ENCODE data around the gene RIPK1.

The RIPK1 gene

DNA sequence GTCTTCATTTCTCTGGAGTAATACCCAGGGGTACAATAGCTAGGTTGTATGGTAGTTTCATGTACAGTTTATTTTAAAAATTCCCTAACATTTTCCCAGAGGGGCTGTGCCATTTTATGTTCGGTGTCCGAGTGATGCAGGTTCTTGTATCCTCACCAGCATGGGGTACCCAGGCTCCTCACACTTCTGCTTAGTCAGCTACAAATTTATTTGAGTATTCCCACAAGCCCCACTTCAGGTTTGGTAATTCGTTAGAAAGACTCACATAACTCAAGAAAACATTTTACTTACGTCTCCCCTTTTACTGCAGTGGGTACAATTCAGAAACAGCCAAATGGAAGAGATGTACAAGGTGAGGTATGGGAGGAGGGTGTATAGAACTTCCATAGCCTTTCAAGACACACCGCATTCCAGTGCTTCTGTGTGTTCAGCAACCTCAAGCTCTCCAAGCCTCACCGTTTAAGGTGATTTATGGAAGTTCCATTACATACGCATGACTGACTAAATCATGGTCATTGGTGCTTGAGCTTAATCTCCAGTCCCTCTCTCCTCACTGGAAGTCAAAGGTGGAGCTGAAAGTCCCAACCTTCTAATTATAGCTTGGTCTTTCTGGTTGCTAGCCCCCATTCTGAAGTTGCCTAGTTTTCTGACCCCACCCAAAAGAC, 18.1 kb downstream of the RIPK1 start:
- DNase-seq, result no peak

DNA sequence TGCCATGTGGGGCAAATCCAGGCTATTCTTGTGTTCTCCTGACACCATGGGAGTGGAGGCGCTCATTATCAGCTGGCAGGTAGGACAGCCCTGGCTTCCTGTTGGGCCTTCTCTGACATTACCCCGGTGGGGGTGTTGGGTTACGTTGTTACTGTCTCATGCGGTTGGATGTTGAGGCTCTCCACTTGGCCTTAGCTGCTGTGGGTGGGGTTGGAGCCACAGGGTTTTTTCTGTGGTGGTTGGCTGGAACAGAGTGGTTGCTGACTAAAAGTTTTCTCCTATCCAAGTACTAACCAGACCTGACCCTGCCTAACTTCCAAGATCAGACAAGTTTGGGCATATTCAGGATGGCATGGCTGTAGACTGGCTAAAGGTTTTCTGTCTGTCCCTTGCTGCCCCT, 20.2 kb downstream of the RIPK1 start:
- no peak for DNase-seq

DNA sequence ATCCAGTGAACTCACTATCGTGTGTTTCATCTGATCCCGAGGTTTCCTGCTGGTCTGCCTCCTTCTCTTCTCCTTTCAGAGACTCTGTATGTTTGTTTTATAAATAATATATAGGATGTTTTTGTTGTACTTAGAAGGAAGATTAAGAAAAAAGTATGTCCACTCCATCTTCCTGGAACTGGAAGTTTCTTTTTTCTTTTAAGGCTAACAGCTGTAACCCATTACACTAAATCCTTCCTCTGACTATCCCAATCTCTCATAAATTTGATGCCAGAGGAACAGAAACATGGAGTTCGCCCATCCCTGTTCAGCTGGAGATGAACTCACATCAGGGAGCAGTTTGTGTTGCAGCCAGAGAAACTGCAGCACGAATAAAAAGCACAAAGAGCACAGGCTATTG, 20.7 kb downstream of the RIPK1 start:
- no peak for DNase-seq

DNA sequence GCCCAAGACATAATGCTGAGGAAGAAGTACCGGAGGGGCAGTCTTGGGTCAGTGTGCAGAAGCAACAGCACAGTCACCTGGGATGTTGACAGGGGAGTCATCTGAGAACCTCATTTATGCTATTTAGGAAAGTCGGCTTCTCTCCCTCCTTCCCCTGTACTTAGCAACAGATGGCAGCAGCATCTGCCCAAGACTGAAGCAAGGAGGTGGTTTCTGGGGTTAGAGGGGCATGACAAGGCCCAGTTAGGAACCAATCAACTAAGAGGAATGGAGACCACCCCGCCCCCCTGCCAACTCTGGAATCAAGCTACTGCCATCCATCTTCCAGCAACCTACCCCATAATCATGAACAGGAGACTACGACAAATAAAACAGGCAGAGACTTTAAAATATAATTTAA, 21.7 kb downstream of the RIPK1 start:
- no peak for DNase-seq

DNA sequence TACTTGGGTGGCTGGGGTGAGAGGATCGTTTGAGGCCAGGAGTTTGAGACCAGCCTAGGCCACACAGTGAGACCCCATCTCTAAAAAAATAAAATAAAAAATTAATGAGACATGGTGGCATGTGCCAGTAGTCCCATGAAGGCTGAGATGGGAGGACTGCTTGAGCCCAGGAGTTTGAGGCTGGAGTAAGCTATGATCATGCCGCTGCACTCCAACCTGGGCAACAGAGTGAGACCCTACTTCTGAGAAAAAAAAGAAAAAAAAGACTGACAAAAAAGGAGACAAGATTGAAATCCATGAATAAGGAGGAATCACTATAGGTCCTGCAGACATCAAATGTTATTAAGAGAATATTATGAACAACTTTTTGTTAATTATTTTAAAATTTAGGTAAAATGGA, 26.5 kb downstream of the RIPK1 start:
- DNase-seq, result no peak

DNA sequence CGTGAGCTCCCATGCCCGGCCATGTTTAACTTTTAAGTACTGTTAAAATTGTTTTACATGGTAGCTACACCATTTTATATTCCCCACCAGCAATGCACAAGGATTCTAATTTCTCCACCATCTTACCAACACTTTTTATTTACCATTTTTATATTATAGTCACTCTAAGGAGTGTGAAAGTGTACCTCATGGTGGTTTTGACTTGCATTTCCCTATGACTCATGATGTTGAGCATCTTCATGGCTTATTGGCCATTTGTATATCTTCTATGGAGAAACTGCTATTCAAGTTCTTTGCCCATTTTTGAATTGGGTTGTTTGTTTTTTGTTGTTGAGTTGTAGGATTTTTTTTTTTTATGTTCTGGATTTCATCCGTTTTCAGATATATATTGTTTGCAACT, 34.6 kb downstream of the RIPK1 start:
- no peak for DNase-seq

DNA sequence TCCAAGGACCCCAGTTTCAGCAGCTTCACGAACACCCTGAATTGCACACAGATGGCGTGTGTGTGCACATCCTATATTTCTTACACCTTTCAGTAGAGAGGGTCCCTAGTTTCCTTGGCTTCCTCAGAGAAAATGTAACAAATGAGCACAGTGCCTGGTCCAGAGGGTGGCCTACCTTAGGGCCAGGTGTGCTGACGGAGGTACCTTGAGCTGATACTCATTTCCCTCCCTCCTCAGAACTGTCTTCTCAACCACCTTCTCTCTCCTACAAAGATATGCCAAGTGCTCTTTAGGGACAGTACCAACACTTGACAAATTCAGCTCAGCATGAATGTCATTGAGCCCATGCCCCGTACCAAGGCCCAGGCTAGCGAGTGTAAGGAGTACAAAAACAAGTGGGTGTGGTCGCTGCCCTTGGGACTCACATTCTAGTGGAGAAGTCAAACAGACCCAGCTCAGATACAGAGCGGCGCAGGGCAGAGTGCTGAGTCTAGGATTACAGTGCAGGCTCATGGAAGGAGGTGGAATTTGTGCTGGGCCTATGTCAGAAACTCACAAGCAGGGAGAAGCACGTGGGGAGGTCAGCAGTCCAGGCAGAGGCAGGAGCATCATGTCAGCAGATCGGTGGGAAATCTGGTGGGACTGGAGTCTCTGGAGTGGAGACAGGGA, 40.6 kb downstream of the RIPK1 start:
- no peak for DNase-seq

DNA sequence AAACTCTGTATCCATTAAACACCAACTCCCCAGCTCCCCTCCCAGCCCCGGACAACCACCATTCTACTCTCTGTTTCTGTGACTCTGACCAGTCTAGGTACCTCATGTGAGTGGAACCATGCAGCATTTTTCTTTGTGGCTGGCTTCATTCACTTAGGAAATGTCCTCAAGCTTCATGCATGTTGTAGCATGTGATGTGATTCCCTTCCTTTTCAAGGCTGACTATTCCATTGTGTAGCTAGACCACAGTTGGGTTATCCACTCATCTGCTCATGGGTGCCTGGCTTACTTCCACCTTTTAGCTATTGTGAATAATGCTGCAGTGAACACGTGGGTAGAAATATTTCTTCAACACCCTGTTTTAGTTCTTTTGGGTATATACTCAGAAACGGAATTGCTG, 41.5 kb downstream of the RIPK1 start:
- DNase-seq, result no peak

DNA sequence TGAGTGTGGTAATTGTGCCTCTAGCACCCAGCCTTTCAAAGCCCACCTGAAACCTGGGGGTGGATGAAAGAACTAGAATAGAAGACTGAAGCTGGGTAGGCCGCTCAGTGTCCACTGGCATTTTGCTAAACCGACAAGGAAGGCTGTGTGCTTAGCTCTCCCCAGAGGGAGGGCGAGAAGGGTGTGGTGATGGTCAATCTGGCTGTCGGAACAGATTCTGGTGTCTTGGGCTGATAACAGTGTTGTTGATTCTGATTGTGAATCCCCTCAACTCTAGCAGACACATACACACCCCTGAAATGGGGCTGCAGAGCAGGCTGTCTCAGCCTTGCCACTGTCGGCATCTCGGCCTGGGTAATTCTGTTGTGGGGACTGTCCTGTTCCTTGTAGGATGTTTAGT, 46.1 kb downstream of the RIPK1 start:
- no peak for DNase-seq

DNA sequence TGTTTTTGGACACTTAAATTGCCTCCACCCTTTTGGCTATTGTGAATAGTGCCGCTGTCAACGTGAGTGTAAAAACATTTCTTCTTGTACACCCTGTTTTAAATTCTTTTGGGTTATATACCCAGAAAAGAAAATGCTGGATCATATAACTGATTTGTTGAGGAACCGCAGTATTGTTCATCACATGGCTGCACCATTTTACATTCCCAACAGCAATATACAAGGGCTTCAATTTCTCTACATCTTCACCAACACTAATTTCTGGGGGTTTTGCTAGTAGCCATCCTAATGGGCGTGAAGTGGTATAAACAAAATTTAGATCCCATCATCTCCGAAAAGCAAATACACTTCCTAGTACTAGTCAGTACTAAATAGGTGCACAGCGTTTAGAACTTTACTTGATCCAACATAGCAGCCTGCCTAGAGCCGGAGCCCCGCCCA, 49.6 kb downstream of the RIPK1 start:
- DNase-seq, result peak; percentile 37

DNA sequence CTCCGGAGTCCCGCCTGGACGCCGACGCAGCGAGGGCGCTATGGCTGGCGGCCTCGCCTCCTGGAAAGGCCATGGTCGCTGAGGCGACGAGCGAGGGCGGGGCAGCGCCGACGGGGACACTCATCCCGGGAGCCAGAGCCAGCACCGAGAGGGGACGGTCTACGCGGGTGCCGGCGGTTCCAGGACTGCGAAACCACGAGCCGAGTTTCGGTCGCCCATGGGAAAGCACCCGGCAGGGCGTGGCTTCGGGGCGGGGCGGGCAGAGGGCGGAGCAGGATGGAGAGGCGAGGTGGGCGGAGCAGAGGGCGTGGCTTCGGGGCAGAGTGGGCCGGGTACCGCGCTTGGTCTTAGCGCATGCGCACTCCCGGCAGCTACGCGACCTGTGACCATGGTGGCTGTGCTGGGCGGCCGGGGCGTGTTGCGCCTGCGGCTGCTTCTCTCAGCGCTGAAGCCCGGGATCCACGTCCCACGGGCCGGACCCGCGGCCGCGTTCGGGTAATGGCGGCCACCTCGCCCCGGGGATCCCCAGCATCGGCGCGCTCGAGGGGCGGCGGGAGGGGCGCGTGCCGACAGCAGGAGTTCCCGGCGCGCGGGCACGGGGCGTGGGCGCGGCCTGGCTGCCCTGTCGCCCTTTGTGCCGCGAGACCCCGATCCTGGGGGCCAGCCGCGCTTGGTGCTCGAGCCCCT, 50.2 kb downstream of the RIPK1 start, which contains the start of gene BPHL:
Gene BPHL (plus strand): TSS at position 359 of the 687 bp plus-strand sequence. CDS start 30 bp downstream, at position 389.
- DNase-seq, result peak; percentile 92

DNA sequence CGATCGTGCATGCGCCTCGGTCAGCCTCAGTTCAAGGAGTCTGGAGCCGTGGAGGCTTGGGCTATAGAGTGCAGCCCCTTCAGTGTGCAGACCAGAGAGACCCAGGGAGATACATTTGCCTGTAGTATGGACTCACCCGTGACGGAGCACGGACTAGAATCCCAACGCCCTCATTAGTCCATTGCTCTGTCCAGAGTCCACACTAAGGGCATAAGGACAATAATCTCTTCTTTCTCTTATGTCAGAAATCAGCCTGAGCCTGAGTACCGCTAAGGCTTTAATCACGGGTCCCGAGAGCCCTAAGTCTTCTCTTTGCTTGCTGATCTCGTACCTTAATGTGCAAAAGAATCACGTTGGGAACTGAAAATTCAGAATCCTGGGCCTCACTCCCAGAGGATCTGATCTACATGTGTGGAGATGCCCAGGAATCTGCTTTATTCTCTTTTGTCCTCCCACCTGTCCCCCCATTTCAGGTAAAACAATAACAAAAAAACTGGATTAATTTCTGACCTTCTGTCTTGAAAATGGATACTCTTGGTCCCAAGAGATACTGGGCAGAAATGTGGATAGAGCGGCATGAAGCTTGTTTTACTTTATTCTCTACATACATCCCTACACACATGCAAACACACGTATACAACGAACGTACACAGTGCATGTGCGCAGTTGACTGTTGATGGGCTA, 50.9 kb downstream of the RIPK1 start:
- DNase-seq, result peak; percentile 38

DNA sequence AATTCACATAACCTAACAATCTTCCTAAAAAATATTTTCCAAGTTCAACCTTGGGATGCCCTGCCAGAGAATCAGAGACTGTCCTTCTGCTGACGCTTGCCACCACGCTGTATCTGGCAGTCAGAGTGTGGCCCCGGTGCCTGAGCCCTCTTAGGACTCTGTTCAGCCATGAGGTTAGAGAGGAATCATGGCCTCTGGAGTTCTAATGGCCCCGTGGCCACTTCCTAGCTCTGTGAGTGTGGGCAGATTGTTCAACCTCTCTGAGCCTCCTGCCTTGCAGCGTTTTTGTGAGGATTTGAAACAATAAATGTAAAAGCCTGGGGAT, 52.4 kb downstream of the RIPK1 start:
- DNase-seq, result no peak

DNA sequence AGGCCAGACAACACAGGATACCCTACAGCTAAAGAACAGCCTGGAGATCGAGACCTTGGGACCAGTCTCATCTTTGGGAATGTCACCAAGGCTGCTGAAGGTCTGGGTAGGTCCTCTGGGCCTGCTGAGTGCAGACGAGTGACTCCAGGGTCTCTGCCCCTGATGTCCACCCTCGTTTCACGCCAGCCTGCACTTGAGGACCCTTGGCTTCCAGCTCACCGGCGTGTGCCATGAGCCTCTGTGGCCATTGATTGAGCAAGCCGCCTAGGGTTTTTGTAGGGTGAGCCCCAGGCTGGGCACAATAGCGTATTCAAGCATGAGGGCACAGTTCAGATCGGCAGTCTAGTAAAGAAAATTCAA, 54.5 kb downstream of the RIPK1 start:
- DNase-seq, result no peak

DNA sequence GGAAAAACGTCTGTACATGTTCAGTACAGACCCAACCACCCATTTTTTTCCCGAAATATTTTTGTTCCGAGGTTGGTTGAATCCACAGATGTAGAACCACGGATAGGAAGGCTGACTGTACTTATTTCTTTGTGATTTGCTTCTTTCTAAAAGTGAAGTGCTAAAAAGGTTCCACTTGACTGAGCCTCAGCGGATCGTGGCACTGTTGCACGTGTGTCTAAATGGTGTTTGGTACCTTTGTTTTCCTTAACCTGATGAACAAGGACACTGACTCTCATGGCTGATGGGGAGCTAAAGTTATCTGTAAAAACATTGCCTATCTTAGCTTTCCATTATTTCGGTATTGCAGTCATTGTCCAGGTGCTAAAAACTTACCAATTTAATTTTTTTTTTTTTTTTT, 56.4 kb downstream of the RIPK1 start:
- no peak for DNase-seq

DNA sequence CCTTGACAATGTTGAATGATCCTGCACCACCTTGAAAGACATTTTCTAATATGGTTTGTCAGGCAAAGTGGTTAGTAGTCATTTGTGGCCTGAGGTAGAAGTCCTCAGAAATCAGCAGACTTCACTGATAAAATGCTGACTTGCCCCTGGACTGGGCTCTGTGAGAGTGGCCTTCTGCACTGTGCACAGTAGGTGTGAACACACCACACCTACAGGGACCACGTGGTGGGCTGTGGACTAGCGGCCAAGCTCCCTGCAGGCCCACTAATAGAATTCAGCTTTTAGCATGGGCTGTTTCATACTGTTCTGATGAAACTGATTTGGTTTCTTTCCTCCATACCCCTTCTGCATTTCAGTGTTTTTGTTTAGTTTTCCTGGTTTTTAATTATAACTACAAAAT, 57.5 kb downstream of the RIPK1 start:
- DNase-seq, result no peak

DNA sequence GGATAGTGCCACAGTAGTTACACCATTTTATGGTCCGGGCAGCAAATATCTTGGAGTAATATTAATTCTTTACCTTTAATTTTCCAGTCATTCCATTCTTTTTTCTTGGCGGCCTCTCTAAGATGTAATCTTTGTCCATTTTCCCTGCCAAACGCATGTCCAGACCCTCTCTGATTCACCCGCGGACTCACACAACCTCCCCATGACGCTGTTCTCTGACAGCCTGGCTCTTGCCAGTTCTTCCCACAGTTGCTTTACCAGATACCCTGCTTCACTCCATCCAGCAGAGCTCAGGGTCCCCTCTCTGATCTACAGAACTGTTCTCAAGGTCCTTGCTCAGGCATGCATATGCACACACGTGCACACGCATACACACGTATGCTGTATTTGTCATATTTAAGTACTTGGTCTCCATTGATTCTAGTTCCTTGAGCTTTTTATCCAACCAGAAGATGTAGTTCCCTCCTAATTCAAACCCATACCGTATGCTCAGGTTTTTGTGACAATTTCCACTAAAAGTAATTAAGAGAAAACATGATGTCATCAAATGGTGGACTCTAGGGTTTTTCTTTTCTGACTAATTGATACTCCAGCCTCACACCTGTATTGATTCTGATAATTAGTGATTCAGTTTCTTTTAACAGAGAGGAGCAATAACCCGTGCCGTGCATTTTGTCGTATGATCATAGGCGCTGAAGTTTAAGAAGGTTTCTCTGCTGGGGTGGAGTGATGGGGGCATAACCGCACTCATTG, 60.2 kb downstream of the RIPK1 start:
- DNase-seq, result no peak

DNA sequence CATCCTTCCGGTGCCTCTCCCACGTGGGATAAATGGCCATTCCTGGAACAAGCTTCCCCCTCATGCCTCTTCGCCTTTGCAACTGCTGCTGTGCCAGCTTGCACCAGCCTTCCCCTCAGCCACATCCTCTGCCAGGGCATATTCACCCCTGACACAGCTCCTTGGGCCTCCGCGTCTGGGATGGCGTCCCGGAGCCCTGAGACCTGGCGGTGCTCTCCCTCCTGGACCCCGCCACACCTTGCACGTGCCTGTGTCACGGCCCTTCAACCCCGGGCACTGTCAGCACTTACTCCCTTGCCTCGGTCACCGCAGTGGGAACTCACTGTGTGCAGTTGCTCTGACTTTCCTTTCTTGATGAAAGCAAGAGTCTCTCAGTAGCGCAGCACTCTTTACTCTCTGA, 63.4 kb downstream of the RIPK1 start:
- DNase-seq, result no peak

DNA sequence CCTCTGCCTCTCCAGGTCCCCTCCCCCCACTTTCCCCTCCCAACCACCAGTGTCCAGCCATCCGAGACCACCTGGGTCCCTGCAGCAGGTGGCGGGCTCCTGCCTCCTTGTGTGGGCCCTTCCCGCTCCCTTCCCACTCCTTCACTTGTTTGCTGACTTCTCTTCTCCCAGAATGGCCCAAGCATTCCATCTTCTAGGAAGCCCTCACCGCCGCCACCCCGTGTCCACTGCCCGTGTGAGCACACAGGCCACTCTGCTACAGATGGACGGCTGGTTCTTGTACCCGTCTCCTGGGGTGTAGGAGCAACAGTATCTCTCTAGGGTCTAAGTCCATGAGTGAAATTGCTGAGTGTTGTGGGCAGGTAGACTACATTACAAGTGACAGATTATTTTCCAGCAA, 65.2 kb downstream of the RIPK1 start:
- DNase-seq, result no peak

DNA sequence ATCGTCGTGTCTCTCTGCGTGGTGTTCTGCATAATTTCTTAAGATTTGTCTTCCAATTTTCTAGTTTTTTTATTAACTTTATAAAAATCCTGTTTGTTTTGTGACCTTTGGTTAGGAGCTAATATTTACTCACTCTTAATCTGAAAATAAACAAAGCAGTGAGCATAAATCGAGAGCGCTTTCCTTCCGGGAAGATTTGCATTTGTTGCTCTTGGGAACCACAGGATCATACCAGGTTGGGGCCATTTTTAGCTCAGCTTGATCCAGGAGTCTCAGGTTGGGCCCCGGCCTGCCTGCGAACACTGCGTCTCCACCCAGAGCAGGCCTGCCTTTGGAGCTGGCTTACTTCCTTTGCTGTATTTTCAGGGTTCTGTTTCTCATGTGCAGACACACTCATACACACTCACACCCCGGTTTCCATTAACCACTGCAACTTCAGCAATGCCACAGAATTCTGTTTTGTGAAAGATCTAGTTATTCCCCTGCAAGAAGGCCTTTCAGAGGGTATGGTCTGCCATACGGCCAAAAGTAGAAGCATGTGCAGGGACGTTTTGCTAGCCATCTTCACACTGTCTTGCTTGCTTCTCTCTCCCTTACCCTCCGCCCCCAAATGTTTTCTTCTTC, 67.5 kb downstream of the RIPK1 start:
- no peak for DNase-seq

DNA sequence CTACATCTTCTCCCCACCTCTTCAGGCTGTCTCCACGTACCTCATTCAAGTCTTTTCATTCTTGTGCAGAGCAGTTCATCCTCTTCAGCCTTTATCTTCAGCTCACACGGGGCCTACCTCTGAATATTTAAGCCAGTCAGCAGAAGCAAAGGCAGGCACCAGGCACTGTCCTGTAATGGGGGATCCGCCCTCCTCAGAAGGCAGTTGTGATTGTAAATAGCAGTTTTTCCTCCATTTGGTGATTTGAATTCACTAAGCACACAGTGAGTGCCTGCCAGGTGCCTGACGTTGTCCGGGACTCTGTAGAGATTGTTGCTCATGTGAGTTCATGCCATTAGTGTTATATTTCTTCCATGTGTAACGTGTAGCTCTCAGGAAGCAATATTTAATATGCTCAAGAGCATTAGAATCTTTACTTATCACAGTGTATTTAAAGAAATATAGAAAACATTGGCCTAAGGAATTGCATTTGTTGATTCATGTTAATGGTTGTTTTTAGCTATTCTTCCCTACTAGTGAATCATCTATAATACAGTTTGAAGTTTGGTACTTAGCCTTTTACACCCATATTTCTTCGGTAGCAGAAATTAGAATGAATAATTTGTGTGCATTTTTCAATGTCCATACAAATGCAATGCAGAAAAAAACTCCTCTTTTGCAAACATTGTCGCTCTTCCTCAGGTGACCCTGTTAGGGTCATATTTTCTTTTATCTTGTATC, 68.2 kb downstream of the RIPK1 start:
- DNase-seq, result no peak
